ENCODE results near the gene MRPL18.

DNA sequence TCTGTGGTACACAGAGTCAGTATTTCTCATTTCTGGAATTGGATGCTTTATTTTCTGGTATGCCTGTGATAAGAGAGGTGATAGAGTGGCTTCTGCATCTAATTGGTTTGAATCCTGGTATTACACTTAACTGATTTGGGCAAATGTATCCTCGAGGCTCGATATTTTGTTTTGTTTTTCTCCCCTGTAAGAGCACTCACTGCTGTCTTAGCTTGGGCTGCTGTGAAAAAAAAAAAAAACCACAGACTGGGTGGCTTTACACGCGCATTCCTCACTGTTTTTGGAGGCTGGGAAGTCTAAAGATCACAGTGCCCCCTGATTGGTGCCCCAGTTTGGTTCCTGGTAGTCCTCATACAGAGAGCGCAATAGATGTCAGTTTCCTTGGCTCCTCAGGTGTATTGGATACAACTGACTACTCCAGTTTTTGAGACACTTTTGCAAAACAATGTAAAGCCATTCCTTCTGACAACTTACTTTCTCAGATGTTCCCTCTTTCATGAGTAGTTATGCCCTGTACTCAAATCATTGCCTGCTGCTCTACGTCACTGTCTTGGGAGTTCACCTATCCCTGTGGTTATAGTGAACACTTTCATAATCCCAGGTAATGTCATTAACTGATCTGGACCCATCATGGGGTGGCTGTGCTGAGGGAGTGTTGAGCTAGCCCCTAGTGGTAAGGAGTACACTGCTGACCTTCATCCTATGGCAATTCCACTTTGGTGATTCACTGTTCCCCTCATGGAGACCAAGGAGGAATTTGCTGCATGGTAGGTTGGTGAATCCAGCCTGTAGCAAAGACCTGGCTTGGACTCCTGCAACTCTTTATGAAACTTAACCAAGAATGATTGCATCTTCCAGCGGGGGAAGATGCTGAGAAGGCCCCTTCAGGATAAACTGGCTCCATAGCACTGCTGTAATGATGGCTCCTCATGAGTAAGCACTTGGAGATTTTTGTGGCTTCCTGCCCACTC, 32.0 kb upstream of the MRPL18 start:
- TF ChIP-seq, protein P1, sequence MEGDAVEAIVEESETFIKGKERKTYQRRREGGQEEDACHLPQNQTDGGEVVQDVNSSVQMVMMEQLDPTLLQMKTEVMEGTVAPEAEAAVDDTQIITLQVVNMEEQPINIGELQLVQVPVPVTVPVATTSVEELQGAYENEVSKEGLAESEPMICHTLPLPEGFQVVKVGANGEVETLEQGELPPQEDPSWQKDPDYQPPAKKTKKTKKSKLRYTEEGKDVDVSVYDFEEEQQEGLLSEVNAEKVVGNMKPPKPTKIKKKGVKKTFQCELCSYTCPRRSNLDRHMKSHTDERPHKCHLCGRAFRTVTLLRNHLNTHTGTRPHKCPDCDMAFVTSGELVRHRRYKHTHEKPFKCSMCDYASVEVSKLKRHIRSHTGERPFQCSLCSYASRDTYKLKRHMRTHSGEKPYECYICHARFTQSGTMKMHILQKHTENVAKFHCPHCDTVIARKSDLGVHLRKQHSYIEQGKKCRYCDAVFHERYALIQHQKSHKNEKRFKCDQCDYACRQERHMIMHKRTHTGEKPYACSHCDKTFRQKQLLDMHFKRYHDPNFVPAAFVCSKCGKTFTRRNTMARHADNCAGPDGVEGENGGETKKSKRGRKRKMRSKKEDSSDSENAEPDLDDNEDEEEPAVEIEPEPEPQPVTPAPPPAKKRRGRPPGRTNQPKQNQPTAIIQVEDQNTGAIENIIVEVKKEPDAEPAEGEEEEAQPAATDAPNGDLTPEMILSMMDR (IDR thresholded peaks at IDR 0.05): peak in 1 of 6 experiments; percentile 13
- no peak for TF ChIP-seq POLR2A (IDR thresholded peaks at IDR 0.05)
